ENCODE measurements around the gene CFAP74. TPM values are rescaled to one million over a fixed set of nuclear protein-coding genes. Genes with fewer than 3 reads are reported as not detected.
A peak's percentile ranks its signal among the peaks of the same experiment; 100 is the strongest.

CFAP74 gene
- total RNA-seq, 4 donors from 2014 or later, result 0.13 TPM; not detected in 3

DNA sequence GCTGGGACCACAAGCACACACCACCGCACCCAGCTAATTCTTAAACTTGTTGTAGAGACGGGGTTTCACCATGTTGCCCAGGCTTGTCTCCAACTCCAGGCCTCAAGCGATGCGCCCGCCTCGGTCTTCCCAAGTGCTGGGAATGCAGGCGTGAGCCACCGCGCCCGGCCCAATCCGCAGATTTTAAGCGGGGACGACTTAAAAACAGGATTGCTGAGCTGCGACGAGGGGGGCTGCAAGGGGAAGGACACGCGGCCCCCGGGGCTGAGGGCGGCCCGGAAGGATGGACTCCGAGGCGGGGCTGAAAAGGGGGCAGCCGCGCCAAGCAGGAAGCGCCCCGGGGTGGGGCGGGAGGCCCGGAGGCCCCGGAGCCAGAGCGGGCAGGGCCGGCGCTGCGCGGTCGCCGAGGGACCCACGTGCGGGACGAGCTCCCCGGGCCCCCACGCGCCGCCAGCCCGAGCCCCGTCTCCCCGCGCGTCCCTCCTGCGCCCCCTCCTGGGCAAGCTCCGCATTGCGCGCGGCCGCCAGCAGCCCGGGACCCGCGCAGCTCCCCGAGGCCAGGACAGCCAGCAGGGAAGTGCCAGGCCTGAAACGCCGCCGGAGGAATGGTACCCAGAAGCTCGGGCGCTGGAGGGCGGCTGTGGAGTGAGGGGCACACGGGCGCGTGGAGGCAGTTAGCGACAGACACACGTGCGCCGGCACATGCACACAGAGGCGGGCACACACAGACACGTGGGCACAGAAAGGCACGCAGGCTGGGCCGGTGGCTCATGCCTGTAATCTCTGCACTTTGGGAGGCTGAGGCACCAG lies 41.1 kb upstream of the CFAP74 start:
- Histone ChIP-seq H3K4me3 (replicated peaks in 1 of 3) (peak overlapping the region in 1 of 3 donors; percentile 8), H3K36me3 (no peaks in the 10 kb centered on the region), H3K27ac (no peak overlapping the region), H3K4me1 (peaks cover 8 to 17% of the 10 kb centered on the region in 2 donors), H3K27me3 (no peaks in the 10 kb centered on the region), H3K9me3 (no peaks in the 10 kb centered on the region)
- peak; percentile 66 to 71 for DNase-seq
- intact Hi-C loops (cut with DNase I), result loop anchor here (5.0 kb wide), 2 partner anchors 82 to 97 kb away; no protein-coding TSS in a partner anchor
- TF ChIP-seq, protein P1, sequence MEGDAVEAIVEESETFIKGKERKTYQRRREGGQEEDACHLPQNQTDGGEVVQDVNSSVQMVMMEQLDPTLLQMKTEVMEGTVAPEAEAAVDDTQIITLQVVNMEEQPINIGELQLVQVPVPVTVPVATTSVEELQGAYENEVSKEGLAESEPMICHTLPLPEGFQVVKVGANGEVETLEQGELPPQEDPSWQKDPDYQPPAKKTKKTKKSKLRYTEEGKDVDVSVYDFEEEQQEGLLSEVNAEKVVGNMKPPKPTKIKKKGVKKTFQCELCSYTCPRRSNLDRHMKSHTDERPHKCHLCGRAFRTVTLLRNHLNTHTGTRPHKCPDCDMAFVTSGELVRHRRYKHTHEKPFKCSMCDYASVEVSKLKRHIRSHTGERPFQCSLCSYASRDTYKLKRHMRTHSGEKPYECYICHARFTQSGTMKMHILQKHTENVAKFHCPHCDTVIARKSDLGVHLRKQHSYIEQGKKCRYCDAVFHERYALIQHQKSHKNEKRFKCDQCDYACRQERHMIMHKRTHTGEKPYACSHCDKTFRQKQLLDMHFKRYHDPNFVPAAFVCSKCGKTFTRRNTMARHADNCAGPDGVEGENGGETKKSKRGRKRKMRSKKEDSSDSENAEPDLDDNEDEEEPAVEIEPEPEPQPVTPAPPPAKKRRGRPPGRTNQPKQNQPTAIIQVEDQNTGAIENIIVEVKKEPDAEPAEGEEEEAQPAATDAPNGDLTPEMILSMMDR (IDR thresholded peaks at IDR 0.05), result peak; percentile 36 to 99 (median 89)
- no peak for TF ChIP-seq POLR2A (IDR thresholded peaks at IDR 0.05)
- 29 to 39% methylated on average over 14 to 15 of the region's 75 CpGs for WGBS, 2 donors

DNA sequence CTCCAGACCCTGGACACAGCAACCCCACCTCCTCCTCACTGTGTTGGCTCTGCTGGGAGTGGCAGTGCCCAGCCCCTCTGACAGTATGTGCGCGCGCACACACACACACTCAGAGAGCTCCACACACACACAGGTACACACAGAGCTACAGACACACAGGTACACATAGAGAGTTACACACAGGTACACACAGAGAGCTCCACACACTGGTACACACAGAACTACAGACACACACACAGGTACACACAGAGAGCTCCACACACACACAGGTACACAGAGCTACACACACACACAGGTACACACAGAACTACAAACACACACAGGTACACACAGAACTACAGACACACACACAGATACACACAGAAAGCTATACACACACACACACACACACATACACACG lies 40.3 kb upstream of the CFAP74 start:
- DNase-seq, result no peak
- intact Hi-C loops (cut with DNase I), result loop anchor here (5.0 kb wide), 1 partner anchor 82 kb away; no protein-coding TSS in a partner anchor
- Histone ChIP-seq H3K27ac (no peak overlapping the region), H3K4me1 (peaks cover 0 to 11% of the 10 kb centered on the region in 2 donors), H3K9me3 (no peaks in the 10 kb centered on the region), H3K36me3 (no peaks in the 10 kb centered on the region), H3K4me3 (replicated peaks in 1 of 3) (no peak overlapping the region), H3K27me3 (no peaks in the 10 kb centered on the region)
- 86 to 96% methylated on average over 2 to 4 of the region's 4 CpGs for WGBS, 2 donors
- no peak for TF ChIP-seq POLR2A (IDR thresholded peaks at IDR 0.05)
- TF ChIP-seq, protein P1 (IDR thresholded peaks at IDR 0.05), result no peak

DNA sequence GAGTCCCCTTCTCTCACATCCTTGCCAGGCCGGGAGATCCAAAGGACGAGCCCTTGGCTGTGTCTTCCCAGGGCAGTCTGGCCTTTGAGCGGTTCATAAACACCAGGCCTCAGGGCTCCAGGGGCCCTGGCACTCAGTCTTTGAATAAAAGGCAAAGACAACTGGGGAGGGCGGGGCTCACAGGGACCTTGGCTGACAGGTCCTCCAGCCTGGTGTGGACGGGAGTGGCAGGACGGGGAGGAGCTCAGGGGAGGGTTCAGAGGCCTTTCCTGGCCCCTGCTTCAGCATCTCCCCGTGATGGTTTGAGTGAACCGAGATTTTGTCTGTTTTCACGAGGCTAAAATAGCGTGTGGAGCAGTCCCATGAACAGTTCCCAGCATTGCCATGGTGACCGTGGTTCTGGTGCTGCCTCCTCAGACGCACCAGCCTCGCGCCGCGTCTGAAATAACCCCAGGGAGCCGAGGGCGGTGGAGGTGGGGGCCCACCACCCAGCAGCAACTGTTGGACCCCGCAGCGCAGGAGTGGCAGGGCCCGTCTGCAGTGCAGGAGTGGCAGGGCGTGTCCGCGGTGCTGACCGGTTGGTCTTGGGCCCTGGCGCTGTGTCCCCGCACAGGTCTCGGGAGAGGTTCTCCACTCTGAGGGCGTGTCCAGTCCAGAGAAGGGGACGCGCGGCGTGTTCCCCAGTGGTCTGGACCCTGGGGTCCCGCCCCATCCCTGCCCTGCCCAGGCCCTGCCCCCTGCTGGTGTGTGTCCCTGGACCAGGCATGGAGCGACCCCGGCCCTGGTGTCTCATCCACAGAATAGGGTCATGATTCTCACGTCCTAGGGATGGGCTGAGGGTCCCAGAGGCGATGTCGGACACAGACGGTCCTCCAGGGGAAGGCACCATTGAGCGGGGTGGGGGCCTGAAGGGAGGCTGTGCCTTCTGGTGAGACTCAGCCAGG lies 39.5 kb upstream of the CFAP74 start:
- DNase-seq, result no peak

DNA sequence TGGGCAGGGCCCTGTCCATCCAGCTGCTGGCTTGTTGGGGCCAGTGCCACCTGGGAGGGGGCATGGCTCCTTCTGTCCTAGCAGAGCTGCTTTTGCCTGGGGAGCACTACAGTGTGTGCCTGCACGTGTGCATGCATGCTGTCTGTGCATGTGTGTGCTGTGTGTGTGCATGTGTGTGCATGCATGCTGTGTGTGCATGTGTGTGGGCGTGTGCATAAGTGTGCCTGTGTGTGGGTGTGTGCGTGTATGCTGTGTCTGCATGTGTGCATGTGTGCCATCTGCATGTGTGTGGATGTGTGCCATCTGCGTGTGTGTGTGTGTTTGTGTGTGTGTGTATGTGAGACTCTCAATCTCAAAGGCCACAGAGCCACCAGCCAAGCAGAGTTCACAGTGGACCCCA lies 38.3 kb upstream of the CFAP74 start:
- peaks cover 0 to 11% of the 10 kb centered on the region in 2 donors for H3K4me1 ChIP-seq
- H3K27ac ChIP-seq, result no peak overlapping the region
- 84 to 100% methylated on average over 1 to 2 of the region's 4 CpGs for WGBS, 2 donors
- intact Hi-C loops (cut with DNase I), result loop anchor here (5.0 kb wide), 1 partner anchor 80 kb away; no protein-coding TSS in a partner anchor
- H3K4me3 ChIP-seq (replicated peaks in 1 of 3), result no peak overlapping the region
- DNase-seq, result no peak
- H3K36me3 ChIP-seq, result no peaks in the 10 kb centered on the region
- no peaks in the 10 kb centered on the region for H3K9me3 ChIP-seq
- no peak for TF ChIP-seq POLR2A (IDR thresholded peaks at IDR 0.05)
- H3K27me3 ChIP-seq, result no peaks in the 10 kb centered on the region

More for the DNA sequence above, 39.5 kb upstream of the CFAP74 start:
- intact Hi-C loops (cut with DNase I), result loop anchor here (5.0 kb wide), 1 partner anchor 81 kb away; no protein-coding TSS in a partner anchor
- no peak overlapping the region for H3K4me3 ChIP-seq (replicated peaks in 1 of 3)
- no peaks in the 10 kb centered on the region for H3K9me3 ChIP-seq
- WGBS, 2 donors, result 64 to 73% methylated on average over 12 to 36 of the region's 41 CpGs
- TF ChIP-seq POLR2A (IDR thresholded peaks at IDR 0.05), result no peak
- TF ChIP-seq, protein P1 (IDR thresholded peaks at IDR 0.05), result no peak
- H3K4me1 ChIP-seq, result peaks cover 0 to 11% of the 10 kb centered on the region in 2 donors
- H3K27me3 ChIP-seq, result no peaks in the 10 kb centered on the region
- no peak overlapping the region for H3K27ac ChIP-seq
- no peaks in the 10 kb centered on the region for H3K36me3 ChIP-seq

DNA sequence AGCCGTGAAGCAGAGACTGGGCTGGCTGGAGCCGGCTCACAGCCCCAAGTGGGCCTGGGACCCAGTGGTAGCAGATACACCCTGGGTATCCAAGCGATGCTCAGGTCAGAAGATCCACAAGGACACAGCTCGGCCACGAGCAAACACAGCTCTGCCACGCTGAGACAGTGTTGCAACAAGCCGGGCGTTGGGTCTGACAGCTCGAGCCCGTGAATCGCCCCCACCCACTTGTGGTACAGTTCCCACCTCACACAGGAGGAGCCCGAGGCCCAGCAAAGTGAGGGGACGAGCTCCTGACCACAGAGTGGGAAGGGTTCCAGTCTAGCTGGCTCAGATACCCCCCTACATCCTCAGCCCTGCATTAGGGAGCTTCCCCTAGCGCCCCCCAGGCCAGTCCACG lies 37.7 kb upstream of the CFAP74 start:
- no peaks in the 10 kb centered on the region for H3K36me3 ChIP-seq
- intact Hi-C loops (cut with DNase I), result loop anchor here (5.0 kb wide), 1 partner anchor 79 kb away; no protein-coding TSS in a partner anchor
- H3K9me3 ChIP-seq, result no peaks in the 10 kb centered on the region
- H3K27me3 ChIP-seq, result no peaks in the 10 kb centered on the region
- WGBS, 2 donors, result 82 to 86% methylated on average over 11 to 15 of the region's 15 CpGs
- no peak overlapping the region for H3K27ac ChIP-seq
- TF ChIP-seq, protein P1 (IDR thresholded peaks at IDR 0.05), result no peak
- H3K4me1 ChIP-seq, result peaks cover 0 to 11% of the 10 kb centered on the region in 2 donors
- DNase-seq, result no peak
- no peak overlapping the region for H3K4me3 ChIP-seq (replicated peaks in 1 of 3)

Measured in thyroid gland (tissue), 4 donors.